Fibroblast of peridontal ligament (primary cell): ENCODE results near the gene NOXA1.

Source experiments
- DNase-seq: peaks from one replicate; pipeline ENCODE4 v3.0.0-alpha.2; 2010; ENCODE audit errors: extremely low read depth

The NOXA1 gene

DNA sequence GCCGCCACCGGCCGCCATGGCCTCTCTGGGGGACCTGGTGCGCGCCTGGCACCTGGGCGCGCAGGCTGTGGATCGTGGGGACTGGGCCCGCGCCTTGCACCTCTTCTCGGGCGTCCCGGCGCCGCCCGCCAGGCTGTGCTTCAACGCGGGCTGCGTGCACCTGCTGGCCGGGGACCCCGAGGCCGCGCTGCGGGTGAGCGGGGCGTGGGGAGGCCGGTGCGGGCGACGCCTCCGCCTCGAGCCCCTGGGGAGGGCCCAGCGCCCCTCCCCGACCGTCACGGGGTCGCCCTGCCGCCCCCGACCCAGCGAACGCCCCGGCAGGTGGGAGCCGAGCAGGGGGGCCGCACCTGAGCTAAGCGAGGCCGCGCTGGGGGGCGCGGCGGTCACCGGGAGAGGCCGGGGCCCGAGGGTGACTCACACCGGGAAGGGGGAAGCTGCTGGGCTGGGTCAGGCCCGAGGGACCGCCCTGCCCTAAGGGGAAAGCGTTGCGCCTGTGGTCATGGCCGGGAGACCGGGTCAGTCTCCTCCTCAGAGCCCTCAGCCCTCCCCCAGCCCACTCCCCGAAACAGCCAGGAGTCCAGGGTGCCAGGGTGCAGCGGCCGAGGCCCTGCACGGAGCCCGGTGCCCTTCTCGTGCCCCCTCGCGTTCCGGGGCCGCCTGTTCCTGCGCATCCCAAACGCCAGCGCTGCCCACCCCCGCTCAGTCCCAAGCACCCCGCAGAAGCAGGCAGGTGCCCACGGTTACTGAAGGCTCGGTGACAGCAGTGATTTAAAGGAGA lies 510 bp downstream of the NOXA1 start:
- no peak for DNase-seq

DNA sequence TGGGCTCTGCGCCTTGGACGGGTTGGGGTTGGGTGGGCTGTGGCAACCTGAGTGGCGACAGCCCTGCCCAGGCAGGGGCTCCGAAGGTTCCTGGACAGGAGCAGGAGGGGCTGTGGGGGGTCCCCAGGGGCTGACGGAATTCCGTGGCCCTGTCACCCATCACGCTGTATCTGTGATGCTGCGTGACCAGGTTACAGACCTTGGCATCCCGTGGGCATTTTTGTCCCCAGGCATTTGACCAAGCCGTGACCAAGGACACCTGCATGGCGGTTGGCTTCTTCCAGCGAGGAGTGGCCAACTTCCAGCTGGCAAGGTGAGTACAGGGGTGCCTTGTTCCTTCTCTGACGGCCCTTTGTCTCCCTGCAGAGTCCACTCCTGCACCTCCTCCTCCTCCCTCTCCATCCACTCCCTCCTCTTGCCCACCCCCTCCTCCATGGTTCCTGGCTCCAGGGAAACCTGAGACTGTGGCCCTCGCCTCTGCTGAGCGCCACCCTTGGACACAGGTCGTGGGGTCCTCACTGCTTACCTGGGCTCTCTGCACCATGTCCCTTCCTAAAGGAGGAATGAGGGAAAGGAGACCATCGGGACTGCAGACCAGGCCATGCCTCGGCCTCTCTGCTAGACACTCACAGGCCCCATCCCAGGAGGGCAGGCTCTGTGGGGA lies 3.0 kb downstream of the NOXA1 start:
- DNase-seq = no peak

DNA sequence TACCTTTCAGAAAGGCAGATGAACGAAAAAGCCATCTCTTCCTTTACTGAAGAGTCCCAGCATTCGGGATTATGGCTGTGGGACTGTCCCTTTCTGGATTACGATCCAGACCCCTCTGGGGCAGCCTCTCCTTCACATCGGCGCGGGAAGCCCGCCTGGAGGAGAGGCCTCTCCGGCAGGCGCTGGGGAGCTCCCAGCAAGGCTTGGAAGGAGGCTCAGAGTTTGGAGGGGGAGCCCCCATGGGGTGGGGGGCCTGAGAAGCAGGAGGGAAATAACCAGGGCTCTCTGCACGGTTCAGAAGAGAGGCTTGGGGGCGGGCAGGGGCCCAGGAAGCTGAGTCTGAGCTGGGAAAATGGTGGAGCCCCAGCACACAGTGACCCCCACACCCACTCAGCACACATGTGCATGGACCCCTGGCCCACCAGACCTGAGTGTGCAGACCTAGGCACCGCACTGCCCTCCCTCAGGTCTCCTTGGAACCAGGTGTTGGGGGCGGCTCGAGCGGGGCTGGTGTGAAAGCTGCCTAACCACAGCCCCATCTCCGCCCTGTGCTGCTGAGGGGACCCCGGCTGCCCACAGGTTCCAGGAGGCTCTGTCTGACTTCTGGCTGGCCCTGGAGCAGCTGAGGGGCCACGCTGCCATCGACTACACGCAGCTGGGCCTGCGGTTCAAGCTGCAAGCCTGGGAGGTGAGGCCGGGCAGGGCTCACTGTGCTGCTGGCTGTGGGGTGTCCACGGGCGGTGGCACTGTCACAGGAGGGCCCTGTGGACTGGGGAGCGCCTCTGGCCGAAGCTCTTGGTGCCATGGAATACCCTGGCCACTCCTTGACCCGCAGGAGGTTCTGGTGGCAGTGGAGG lies 4.5 kb downstream of the NOXA1 start:
- DNase-seq = no peak

DNA sequence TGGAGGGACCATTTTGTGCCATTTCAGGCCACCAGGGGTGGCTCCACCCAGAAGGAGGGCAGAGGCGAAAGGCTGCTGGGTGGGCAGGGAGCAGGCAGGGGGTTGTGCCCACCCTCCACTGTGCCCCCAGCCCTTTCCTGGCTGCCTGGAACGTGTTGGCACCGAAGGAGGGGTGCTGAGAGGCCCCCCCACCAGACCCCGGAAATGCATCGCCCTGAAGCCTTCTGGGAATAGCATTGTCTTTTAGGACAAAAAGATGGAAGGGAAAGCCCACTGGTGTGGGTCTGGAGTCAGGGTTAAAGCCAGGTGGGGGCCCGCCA lies 5.1 kb downstream of the NOXA1 start:
- no peak for DNase-seq

DNA sequence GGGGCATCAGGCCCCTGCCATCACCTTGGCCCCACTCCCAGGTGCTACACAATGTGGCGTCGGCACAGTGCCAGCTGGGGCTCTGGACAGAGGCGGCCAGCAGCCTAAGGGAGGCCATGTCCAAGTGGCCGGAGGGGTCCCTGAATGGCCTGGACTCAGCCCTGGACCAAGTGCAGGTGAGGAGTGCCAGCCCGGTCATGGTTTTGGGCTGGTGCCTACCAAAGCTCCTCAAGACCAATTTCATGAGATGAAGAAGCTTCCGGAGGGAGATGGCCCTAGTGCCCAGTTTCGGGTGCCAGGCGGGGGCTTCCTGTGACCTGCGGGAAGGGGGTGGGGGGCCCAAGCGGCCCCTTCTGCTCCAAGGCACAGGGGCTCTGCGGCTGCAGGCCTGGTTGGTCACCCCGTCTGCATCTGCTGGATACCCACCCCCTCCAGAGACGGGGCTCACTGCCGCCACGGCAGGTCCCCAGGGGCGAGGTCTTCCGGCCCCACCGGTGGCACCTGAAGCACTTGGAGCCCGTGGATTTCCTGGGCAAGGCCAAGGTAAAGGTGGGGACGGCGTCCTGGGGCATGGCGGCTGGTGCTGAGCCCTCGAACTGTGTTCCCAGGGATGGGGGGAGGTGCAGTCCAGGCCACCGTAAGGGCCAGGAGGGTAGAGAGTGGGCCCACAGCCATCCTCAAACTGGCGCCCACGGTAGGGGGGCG lies 5.8 kb downstream of the NOXA1 start:
- no peak for DNase-seq

DNA sequence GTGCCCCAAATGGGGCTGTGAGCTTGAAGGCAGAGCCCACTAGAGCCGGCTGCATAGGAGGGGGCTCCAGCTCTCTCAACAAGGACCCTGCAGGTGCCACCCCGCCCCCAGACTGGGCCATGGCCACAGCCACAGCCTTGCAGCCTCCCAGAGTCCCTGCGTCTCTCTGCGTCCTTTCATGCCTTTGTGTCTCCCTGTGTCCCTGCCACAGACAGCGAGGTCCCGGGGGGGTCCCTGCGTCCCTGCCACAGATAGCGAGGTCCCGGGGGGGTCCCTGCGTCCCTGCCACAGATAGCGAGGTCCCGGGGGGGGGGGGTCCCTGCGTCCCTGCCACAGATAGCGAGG lies 6.3 kb downstream of the NOXA1 start:
- DNase-seq = no peak

DNA sequence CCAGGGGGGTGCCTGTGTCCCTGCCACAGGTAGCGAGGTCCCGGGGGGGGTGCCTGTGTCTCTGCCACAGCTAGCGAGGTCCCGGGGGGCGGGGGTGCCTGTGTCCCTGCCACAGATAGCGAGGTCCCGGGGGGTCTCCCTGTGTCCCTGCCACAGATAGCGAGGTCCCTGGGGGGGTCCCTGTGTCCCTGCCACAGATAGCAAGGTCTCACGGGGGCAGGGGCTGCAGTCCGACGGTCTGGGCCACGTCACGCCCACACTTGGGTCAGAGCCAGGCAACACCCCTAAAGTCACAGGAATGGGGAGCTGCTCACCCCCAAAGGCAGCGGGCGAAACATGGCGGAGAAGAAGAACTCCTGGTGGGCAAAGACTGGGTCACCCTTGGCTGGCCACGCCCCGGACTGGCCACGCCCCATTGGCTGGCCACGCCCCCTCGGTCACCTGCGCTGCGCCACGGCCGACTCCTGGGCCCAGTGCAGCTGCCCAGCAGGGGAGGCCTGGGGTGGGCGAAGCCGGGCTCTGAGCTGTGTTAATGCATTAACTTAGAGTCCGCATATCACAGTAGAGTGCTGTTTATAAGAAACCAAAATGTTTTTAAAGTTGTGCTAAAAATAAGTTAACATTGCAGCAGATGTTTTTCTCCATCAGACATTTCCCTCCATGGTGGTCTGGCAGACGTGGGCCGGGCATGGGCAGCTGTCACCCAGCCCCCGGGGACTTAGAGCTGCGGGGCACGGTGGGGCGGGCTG lies 7.0 kb downstream of the NOXA1 start:
- no peak for DNase-seq

DNA sequence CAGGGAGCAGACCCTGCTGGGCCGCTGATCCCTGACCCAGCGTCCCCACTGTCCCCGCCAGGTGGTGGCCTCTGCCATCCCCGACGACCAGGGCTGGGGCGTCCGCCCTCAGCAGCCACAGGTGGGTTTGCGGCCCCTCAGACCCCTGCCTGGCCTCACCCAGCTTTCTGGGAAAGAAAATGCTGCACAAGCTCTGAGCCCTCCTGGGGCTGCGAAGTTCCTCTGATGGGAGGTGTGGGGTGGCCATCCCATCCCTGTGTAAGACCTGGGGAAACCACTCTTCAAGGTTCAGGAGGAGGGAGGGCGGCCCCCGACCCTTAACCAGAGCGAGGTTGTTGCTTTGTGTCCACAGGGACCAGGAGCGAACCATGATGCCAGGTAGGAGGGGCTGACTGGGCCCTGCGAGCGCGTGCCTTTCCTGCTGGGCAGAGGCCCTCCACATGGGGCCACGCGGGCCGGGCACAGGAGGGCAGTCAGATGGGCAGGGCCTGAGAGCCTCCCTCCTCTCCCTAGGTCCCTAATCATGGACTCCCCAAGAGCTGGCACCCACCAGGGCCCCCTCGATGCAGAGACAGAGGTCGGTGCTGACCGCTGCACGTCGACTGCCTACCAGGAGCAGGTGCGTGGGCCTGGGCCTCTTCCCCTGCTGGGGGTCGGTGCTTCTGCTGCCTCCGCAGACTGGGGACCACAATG lies 7.7 kb downstream of the NOXA1 start:
- DNase-seq = no peak

DNA sequence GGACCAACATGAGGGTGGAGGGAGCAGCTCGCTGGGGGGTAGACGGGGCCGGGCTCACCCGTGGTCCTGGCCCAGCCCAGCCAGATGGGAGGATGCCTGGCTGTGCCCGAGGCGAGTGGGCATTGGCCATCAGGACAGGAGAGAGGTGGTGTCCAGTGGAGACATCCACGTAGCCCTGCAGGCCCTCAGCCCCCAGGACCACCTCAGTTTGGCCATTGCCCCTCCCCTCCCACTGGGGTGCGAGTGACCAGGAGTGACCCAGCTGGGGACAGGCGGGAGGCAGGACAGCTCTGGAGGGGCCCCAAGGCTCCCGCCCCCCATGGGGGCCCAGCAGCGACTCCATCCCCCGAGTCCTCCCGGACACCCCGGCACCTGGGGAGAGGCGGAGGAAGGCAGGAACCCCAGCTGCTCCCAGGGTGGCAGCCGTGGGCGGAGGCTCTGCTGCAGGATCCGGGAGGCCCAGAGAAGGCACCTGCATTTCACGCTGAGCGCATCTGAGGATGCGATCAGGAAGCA lies 8.3 kb downstream of the NOXA1 start:
- DNase-seq = no peak

DNA sequence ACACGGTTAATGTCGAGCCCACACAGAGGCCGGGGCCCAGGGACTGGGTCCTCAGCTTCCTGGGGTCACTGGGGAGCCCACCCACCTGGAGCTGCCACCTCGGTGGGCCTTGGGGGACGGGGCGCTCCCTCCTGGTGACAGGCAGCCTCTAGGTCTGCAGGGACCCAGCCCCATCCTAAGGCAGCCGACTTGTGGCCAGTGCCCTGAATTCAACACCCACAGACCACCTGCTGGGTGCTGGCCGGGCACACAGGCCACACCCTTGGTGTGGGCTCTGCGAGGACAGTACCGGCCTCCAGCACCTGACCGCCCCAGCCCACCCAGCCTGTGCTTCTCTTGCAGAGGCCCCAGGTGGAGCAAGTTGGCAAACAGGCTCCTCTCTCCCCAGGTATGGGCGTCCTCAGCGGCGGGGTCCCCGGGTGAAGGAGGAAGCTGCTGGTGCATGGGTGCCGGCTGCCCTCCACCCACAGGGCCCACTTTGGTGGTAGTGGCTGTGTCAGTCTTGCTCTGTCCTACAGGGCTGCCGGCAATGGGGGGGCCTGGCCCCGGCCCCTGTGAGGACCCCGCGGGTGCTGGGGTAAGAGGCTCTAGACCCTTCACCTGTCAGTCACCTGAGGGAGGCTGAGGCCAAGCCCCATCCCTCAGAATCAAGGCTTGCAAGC lies 9.6 kb downstream of the NOXA1 start:
- no peak for DNase-seq

DNA sequence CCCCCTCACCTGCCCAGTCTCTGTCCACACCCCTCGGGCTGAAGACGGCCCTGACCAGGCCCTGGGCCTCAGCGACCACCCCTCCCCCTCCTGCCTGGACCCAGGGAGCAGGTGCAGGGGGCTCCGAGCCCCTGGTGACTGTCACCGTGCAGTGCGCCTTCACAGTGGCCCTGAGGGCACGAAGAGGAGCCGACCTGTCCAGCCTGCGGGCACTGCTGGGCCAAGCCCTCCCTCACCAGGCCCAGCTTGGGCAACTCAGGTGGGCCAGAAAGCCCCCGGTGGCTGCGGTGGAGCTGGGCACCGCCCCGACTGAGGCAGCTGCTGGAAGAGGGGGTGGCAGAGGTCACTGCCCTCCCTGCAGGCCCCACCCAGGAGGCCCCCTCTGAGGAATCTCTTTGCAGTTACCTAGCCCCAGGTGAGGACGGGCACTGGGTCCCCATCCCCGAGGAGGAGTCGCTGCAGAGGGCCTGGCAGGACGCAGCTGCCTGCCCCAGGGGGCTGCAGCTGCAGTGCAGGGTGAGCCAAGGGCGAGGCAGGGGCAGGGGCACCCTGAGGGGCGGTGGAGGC lies 10.2 kb downstream of the NOXA1 start:
- DNase-seq = no peak

DNA sequence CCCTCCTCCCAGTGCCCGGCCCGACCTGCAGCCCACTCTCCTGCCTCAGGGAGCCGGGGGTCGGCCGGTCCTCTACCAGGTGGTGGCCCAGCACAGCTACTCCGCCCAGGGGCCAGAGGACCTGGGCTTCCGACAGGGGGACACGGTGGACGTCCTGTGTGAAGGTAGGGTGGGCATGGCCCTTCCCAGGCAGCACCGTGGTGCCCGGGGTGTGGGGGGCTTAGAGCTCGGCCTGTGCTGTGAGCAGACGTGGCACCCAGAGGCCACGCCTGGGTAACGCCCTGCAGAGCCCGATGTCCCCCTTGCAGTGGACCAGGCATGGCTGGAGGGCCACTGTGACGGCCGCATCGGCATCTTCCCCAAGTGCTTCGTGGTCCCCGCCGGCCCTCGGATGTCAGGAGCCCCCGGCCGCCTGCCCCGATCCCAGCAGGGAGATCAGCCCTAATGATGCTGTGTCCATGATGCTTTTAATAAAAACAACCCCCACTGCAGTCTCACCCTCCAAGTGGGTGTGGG lies 10.8 kb downstream of the NOXA1 start:
- no peak for DNase-seq

DNA sequence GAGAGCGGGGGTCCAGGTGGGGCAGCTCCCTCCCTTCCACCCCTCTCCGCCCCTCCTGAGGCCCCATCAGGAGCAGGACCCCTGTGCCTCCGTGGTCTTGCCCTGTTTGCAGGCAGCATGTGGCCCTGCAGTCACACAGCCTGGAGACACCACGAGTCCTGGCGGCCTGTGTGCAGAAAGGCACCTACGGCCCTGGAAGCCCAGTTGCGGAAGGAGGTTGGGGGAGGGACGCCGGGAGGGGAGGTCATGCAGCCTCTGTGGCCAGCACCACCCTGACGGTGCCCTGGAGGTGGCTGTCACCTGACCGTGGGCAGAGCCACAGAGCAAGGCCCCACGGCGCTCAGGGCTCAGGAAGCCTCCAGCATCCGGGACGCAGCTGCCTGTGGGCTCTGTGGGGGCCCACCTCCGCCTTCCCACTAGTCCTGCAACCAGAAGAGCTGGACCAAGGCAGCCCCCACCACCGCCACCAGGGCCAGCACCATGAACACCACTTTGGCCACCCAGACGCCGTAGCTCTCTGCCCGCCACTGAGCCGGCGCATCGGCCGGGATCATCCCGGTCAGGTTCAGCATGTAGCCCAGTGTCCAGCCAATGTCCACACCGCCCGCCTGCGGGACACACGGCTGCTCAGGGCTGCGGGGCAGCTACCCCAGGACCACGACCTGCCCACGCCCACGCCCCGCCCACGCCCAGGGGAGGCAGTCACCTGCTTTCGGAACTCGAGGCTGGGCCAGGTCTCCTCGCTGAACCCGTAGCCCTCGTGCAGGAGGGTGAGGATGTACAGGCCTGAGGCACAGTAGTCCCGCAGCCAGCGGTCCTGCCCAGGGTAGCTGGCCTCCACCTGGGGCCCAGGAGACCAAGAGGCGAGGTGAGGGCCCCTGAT lies 11.5 kb downstream of the NOXA1 start:
- DNase-seq = no peak

DNA sequence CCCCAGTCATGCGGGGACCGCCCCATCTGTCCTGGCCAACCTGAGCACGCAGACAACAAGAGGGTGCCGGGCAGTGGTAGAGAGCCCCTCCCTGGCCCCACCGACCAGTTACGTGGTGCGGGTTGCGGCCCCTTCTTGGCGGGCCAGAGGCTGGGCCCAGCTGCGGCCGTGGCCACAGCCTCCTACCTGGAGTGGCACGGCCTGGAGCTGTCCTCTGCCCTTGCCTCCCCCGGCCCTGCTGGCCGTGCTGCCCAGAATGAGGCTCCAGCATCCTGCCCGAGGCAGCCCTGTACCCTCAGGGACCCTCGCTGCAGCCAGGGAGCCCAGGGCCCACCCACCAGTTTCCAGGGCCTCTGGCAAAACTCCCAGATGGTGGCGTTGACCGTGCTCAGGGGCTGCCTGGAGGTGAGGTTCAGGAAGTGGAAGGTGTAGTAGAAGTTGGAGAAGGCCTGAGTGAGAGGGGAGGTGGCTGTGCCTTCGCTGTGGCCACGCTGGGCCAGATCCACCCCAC lies 12.2 kb downstream of the NOXA1 start:
- no peak for DNase-seq

DNA sequence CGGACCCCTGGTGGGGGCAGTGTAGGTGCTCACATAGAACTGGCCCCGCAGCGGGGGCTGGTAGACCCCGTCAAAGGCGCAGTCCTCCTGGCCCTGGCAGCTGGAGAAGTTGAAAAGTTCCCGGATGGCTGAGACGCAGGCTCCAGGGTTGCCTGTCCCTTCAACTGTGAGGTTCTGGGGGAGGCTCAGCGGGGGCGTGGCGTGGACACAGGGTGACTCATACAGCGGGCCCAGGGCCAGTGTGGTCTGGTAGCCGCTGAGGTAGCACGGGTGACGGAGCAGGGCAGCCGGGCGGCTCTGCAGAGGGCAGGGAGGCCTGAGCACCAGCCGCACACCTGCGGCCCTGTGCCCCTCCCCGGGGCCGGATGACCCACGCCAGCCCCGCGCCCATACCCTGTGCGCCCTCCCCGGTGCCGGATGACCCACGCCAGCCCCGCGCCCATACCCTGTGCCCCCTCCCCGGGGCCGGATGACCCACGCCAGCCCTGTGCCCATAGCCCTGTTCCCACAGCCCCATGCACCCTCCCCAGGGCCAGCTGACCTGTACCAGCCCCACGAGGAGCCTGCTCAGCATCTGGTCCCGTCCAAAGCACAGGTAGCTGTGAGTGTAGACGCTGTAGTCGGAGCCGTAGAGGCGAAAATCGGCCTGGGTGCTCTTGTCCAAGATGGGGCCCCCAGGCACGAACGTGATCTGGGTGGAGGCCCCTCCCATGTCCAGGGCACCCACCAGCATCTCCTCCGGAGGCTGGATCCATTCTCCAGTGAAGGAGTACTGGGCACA lies 13.0 kb downstream of the NOXA1 start:
- peak; percentile 66 for DNase-seq

DNA sequence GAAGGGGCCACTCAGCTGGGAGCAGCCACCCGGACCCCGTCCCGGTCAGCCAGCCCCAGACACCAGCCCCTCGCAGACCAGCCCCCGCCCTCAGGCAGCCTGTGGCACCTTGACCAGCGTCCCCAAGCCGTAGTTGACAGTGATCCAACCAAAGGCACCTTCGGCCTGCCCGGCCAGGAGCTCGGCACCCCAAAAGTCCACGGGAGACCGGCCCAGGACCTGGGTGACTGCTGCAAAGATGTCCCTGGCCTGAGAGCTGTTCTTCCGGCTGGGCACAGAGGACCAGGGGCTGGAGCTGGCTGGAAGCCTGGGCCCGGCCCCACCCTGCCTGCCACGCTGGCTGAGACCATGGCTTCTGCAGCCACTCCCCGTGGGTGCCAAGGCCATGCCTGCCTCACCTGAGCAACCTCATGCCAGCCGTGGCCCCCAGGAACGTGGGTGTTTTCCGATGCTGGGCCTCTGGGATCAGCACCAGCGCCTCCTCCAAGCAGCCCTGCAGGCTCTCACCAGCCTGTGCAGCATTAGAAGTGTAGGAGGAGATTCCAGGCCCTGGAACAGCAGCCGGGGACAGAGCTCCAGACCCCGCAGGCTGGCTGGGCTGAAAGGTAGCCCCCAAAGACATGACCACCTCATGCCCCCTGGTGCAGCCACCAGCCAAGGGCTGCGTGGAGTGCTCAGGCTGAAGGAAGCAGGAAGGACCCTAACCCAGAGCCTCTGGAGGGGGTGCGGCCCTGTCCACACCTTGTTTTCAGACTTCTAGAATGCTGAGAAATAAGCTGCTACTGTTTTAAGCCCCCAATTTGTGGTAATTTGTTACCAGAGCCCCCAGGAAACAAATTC lies 13.8 kb downstream of the NOXA1 start:
- no peak for DNase-seq
